Measurements from ENCODE around the gene RNF151.
"Not testable (repeated sequence)": the region's sequence is repeated elsewhere in the genome, so short reads cannot be mapped to it uniquely, and the experiment has no call there.

Gene RNF151

DNA sequence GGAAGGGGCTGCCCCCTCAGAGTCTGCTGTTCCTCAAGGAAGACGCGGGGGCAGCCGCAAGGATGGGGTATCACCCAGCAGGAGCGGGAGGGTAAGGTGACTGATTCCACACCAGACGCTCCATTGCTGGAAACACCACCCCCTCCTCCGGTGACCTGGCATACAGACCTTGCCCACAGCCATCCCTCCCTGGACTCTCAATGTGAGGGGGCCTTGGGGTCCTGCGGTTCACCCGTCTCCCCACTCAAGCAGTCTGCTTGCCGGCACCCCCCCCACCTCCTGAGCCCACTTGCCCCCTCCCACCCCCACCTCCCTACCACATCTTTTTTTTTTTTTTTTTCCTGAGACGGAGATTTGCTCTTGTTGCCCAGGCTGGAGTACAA is 36.3 kb upstream of the RNF151 start:
- H3K27ac Mint-ChIP-seq, result no peak overlapping the region
- H3K9me3 Mint-ChIP-seq, result no peaks in the 10 kb centered on the region
- peaks cover 6% of the 10 kb centered on the region for H3K27me3 Mint-ChIP-seq (ENCODE audit: low read depth)
- no peaks in the 10 kb centered on the region for H3K36me3 Mint-ChIP-seq (ENCODE audit: low read depth)
- peaks cover 2% of the 10 kb centered on the region for H3K4me1 Mint-ChIP-seq (ENCODE audit: low read depth)
- H3K4me3 Mint-ChIP-seq, result no peak overlapping the region

DNA sequence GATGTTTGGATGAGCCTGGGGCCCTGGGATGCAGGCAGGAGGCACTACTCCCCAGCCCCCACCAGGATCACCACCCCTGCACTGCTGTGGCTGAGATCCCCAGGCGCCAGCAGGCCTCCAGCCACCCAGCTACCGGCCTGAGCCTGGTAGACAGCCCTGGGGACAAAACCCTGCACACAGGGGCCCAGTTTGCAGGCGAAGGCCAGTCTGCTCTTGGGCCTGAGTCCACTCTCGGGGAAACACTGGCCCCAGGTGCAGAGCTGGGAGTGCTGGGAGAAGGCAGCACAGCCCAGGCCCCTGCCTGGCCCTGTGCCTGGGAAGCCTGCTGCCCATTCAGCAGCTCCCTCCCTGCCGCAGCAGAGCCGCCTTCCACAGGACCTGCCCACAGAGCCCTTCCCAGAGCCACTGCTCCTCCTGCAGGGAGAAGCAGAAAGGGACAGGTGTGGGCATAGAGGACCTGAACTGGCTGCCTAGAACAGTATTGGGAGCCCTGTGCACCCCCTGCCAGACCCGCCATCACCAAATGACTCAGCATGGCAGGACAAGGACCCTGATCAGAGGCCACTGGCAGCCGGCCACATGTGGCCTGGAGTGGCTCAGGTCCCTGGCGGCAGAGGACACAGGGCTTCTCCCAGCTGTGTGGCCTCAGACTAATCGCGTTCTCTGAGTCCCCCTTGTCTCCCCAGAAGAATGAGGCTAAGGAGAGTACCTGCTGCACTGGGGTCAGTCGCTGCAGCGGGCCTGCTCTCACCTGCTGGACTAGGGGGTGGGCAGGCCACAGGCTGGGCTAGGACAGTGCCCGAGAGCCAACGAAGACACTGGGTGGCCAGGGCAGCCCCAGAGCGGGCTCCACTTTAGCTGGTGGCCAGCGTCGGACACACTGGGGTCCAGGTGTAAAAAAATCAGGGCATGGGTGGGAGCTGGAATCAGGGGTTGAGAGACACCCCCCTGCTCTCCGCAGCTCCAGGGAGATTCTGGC is 34.3 kb upstream of the RNF151 start:
- H3K9me3 Mint-ChIP-seq, result no peaks in the 10 kb centered on the region
- no peaks in the 10 kb centered on the region for H3K36me3 Mint-ChIP-seq (ENCODE audit: low read depth)
- H3K4me1 Mint-ChIP-seq (ENCODE audit: low read depth), result peaks cover 2% of the 10 kb centered on the region
- H3K27ac Mint-ChIP-seq, result no peak overlapping the region
- H3K4me3 Mint-ChIP-seq, result no peak overlapping the region
- H3K27me3 Mint-ChIP-seq (ENCODE audit: low read depth), result peaks cover 6% of the 10 kb centered on the region

DNA sequence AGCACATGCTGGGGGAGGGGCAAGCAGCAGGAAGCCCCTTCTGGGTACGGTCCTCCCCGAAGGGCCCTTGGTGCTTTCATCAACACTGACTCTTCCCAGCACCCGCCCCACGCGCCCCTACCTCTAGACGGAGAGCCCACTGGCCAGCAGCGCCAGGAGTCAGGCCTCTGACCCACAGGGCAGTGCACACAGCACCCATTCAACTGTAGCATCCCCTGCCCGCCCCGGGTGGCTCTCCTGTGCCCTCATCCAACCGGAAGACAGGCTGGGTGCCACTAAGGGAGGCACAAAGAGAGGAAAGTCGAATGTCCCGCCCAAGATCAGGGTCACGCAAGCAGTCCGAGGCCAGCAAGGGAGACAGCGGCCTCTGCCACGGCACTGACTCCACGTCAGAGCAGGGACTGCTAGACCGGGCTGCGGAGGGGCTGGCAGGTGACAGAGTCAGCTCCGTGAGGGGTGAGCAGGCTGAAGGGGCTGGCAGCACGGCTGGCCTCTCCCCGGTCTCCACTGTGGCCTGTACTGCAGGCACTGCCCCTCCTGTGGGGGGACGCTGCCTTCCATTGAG is 33.5 kb upstream of the RNF151 start:
- H3K4me3 Mint-ChIP-seq, result no peak overlapping the region
- H3K27ac Mint-ChIP-seq, result no peak overlapping the region
- peaks cover 6% of the 10 kb centered on the region for H3K27me3 Mint-ChIP-seq (ENCODE audit: low read depth)
- peaks cover 3% of the 10 kb centered on the region for H3K36me3 Mint-ChIP-seq (ENCODE audit: low read depth)
- H3K9me3 Mint-ChIP-seq, result no peaks in the 10 kb centered on the region
- H3K4me1 Mint-ChIP-seq (ENCODE audit: low read depth), result peaks cover 2% of the 10 kb centered on the region

DNA sequence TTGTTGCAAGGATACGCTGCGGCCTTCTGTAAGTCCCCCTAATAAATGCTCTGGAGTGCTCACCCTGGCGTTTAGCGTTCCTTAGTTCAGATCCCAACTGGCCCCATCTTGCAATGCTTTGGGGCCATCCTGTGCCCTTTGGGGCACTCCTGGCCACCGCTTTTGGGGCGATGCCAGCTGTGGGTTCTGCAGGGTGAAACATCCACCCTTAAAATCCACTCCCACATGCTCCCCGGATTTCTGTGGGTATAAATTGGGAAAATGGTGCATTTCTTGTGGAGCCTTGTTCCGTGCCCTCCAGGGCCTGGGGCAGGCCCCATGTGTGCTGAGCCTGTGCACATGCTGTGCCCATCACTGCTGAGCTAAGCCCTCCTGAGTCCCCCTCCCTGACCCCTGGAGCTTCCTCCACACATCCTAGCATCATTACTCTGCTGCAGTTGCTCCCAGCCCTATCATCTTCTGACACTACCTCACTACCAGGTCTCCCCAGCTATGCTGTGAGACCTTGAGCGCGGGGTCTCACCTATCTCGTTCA is 29.6 kb upstream of the RNF151 start:
- Mint-ChIP-seq H3K4me1 (ENCODE audit: low read depth) (peaks cover 9% of the 10 kb centered on the region), H3K27ac (no peak overlapping the region), H3K36me3 (ENCODE audit: low read depth) (peaks cover 7% of the 10 kb centered on the region), H3K4me3 (no peak overlapping the region), H3K9me3 (no peaks in the 10 kb centered on the region), H3K27me3 (ENCODE audit: low read depth) (no peaks in the 10 kb centered on the region)

DNA sequence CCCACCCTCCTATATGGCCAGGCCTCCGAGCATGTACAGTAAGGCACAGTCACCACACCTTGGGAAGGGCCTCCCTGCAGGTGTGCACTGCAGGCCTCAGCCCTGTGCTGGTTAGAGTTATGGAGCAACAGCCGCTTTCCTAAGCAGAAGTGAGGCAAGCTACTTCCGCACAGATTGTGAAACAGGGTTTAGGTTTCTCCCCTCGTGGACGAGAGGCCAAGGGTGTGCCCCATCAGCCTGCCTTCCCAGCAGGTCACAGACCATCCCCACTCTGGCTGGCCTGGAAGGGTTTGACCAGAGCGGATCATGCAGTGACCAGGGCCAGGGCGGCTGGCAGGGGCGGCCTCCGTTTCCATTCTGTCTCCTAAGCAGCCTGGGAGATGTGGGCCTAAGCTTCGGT is 28.3 kb upstream of the RNF151 start:
- H3K4me1 Mint-ChIP-seq (ENCODE audit: low read depth), result peaks cover 11% of the 10 kb centered on the region
- H3K27ac Mint-ChIP-seq, result no peak overlapping the region
- no peak overlapping the region for H3K4me3 Mint-ChIP-seq
- no peaks in the 10 kb centered on the region for H3K27me3 Mint-ChIP-seq (ENCODE audit: low read depth)
- peaks cover 7% of the 10 kb centered on the region for H3K36me3 Mint-ChIP-seq (ENCODE audit: low read depth)
- no peaks in the 10 kb centered on the region for H3K9me3 Mint-ChIP-seq

DNA sequence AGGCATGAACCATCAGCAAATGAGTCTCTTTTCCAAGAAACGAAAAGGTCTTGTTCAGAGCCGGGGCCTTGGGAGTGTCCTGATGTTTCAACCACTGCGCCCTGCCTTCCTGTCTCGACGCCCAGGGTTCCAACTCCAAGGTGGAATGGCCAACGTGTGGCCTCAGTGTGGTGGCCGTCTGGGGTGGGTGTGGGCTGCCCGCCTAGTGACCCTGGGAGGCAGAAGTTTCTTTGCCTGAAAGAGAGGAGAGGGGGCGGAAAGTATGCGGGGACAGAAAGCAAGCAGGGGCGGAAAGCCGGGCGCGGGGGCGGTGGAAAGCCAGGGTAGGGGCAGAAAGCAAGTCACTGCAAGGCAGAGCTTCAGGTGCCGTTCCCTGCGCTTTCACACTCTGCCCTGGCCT is 27.7 kb upstream of the RNF151 start:
- Mint-ChIP-seq H3K27ac (no peak overlapping the region), H3K36me3 (ENCODE audit: low read depth) (peaks cover 7% of the 10 kb centered on the region), H3K4me1 (ENCODE audit: low read depth) (peaks cover 14% of the 10 kb centered on the region), H3K27me3 (ENCODE audit: low read depth) (no peaks in the 10 kb centered on the region), H3K9me3 (no peaks in the 10 kb centered on the region), H3K4me3 (no peak overlapping the region)

DNA sequence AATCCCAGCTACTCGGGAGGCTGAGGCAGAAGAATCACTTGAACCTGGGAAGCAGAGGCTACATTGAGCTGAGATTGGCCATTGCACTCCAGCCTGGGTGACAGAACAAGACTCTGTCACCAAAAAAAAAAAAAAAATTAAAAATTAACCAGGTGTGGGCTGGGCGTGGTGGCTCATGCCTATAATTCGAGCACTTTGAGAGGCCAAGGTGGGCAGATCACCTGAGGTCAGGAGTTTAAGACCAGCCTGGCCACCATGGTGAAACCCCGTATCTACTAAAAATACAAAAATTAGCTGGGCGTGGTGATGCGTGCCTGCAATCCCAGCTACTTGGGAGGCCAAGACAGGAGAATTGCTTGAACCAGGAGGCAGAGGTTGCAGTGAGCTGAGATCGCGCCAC is 26.8 kb upstream of the RNF151 start:
- not testable (repeated sequence) for H3K27ac Mint-ChIP-seq; H3K27me3 Mint-ChIP-seq (ENCODE audit: low read depth); H3K9me3 Mint-ChIP-seq; H3K36me3 Mint-ChIP-seq (ENCODE audit: low read depth); H3K4me3 Mint-ChIP-seq
- H3K4me1 Mint-ChIP-seq (ENCODE audit: low read depth), result peaks cover 17% of the 10 kb centered on the region

DNA sequence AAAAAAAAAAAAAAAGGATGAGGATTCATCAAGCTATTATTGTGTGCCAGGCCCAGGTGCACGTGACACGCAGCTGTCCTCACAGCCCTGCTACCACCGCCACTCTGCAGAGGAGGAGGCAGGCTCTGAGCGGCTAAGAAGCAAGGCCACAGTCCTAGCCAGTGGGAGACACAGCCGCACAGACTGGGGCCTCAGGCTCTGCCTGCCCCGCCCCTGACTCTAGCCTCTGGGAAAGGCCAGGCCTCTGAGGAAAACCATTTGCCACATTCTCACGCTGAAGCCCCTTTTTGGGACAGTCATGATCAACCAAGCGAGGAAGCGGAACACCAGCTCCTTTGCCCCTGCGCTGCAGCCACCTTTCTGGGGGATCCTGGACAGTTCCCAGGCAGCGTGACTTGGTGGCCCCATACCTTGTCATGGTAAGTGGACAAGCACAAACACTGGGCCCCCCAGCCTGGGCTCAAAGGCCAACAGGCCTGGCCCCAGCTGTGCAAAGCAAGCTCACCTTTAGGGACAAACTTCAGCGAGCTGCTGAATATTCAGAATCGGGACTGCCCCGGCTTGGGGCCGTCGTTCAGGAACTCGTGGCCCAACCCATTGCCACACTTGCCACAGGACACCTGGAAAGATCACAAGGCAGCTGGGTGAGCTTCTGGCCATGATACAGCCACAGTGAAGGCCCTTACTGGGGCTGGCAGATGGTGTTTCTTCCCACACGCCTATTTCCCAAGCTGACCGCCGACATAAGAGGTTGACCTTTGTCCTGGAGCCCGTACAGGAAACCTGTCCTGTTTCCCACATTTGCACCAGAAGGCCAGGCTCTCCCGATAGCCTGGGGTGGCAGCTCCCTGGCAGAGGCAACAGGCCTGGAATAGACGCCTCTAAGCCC is 26.1 kb upstream of the RNF151 start:
- Mint-ChIP-seq H3K27me3 (ENCODE audit: low read depth) (no peaks in the 10 kb centered on the region), H3K4me3 (no peak overlapping the region), H3K9me3 (no peaks in the 10 kb centered on the region), H3K27ac (no peak overlapping the region), H3K36me3 (ENCODE audit: low read depth) (peaks cover 7% of the 10 kb centered on the region), H3K4me1 (ENCODE audit: low read depth) (peaks cover 17% of the 10 kb centered on the region)

DNA sequence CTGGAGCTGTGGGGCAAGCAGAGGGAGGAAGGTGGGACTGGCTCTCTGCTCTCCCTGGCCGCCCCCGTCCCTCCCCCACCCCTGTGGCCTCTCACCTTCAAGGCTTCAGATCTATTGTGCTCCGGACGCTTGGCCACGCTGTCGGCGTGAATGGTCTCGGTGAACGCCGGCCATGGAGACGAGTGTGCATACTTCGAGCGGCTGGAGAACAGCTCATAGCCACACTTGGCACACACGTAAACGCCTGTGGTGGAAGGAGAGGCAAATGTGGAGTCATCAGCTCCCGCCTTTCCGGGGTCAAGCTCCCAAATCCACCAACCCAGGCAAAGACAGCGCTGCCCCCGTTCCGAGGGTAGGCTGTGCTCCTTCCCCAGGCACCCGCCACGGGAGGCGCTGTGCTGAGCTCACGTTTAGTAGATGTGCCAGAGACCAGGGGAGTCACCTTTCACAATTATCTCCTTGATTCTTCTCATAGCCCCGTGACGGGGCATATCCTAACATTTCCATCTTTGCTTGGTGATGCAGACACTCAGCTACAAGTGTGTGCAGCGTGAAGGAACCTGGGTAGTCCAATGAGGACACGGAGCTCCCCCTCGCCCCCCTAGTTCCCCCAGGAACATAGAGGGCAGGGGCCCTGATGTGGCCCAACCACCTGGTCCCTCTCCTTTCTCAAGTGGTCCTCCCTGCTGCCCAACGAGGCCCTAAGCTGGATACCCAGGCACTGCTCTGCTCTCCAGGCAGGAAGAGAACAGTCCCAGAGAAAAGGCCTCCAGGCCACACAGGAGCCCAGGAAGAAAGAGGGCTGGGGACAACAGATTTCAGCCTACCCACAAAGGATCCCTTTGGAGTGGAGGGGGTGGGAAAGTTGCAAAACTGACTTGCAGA is 25.3 kb upstream of the RNF151 start:
- Mint-ChIP-seq H3K36me3 (ENCODE audit: low read depth) (peaks cover 7% of the 10 kb centered on the region), H3K9me3 (no peaks in the 10 kb centered on the region), H3K27ac (no peak overlapping the region), H3K27me3 (ENCODE audit: low read depth) (no peaks in the 10 kb centered on the region), H3K4me3 (peak overlapping the region; percentile 84), H3K4me1 (ENCODE audit: low read depth) (peaks cover 17% of the 10 kb centered on the region)

DNA sequence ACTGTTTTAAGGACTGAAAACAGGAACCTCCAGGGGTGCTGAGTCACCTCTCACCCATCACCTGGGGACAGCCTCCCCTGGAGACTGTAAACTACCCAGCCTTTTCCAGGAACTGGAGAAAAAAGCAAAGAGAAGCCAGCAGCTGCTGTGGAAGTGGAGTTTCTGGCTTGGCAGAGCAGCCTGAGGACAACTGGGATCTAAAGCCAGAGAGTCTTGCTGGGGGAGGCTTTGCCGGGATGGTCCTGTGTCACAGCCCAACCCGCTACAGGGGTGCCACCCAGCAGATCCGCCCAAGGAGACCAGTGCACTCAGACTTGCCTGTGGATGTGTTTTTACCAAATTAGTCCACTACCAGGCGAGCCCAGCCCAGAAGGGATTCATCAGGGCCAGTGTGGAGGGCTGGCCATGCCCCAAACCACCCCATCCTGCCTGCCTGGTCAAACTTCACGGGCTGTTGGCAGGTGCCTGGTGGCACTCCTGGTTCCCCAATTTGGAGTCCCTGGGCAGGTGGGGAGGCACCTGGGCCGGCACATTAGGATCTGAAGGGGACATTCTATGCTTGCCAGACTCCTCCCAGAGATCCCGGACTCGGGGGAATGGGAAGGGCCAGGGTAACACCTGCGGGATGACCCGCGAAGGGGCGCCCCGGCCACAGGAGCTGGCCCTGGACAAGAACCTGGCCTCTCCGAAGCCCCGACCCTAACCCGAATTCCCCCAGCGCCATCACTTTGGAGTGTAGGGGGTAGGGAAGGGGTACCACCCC is 24.4 kb upstream of the RNF151 start:
- no peaks in the 10 kb centered on the region for H3K9me3 Mint-ChIP-seq
- H3K27me3 Mint-ChIP-seq (ENCODE audit: low read depth), result no peaks in the 10 kb centered on the region
- peaks cover 17% of the 10 kb centered on the region for H3K4me1 Mint-ChIP-seq (ENCODE audit: low read depth)
- H3K4me3 Mint-ChIP-seq, result peak overlapping the region; percentile 84
- peaks cover 7% of the 10 kb centered on the region for H3K36me3 Mint-ChIP-seq (ENCODE audit: low read depth)
- H3K27ac Mint-ChIP-seq, result peak overlapping the region; percentile 80

DNA sequence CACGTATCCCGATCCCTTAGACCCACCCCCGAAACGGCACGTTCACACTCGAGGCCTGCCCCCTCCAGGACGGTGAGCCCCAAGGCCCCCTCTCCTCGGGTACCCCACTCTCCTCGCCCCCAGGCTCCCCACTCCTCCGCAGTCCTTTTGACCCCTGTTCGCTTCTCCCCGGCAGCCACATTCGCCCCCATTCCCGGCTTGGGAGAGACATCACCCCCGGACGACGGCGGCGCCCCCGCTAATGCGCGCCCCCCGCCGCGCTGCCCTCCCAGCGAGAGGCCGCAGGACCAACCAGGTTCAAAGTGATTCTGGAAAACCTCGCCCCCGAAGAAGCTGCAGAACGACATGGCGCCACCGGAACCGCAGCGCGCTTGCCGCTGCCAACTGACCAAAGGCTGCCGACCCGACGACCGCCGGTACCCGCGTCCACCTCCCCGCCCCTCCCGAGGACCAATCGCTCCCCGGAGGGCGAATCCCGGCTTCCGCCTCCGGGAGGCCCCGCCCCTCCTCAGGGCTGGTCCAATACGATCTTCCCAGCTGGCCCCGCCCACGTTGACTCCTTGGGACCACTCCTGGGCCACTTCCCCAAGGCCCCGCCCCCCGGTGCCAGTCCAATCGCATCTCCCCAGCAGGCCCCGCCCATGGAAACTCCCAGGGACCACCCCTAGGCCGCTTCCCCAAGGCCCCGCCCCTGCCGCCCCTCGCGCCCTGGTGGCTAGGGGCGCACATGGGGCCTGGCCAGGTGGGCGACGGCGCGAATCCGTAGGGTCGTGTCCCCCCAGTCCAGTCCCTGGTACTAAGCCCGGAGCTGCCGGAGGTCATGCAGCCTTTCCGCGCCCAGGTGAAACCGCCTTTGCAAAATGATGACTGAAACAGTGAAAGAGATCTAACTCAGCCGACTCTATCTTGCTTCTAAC is 23.6 kb upstream of the RNF151 start, which contains the start of gene MSRB1:
Gene MSRB1, minus strand, starts transcription at position 390 of the 917 bp plus-strand sequence. Its CDS starts 43 bp downstream, at position 347.
- H3K27ac Mint-ChIP-seq, result peak within 1 kb of the TSS; percentile 80
- H3K4me3 Mint-ChIP-seq, result peak within 1 kb of the TSS; percentile 84
- H3K9me3 Mint-ChIP-seq, result no peaks in the 10 kb centered on the region
- no peaks in the 10 kb centered on the region for H3K27me3 Mint-ChIP-seq (ENCODE audit: low read depth)
- H3K36me3 Mint-ChIP-seq (ENCODE audit: low read depth), result peaks cover 5% of the 10 kb centered on the region
- peaks cover 17% of the 10 kb centered on the region for H3K4me1 Mint-ChIP-seq (ENCODE audit: low read depth)

DNA sequence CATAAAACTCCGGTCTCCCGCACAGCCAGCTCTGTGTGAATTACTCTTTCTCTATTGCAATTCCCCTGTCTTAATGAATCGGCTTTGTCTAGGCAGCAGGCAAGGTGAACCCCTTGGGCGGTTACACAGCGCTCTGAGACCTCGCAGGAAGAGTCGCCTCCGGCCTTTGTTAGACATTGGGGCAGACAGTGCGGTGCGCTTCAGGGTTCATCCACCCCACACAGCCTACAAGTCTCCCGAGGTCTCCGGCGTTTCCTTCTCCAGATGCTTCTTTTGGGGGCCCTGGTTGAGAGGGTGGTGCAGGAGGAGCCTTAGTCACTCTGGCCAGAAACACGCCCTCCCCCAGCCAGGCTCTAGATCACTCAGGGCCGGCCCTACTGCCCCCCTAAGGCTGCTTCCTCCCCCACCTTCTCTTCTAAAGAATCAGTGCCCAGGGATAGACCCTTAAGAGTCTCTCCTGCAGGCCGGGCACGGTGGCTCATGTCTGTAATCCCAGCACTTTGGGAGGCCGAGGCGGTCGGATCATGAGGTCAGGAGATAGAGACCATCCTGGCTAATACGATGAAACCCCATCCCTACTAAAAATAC is 21.9 kb upstream of the RNF151 start:
- H3K36me3 Mint-ChIP-seq (ENCODE audit: low read depth), result peaks cover 1% of the 10 kb centered on the region
- no peaks in the 10 kb centered on the region for H3K9me3 Mint-ChIP-seq
- peak overlapping the region; percentile 84 for H3K4me3 Mint-ChIP-seq
- H3K4me1 Mint-ChIP-seq (ENCODE audit: low read depth), result peaks cover 17% of the 10 kb centered on the region
- peak overlapping the region; percentile 80 for H3K27ac Mint-ChIP-seq
- H3K27me3 Mint-ChIP-seq (ENCODE audit: low read depth), result no peaks in the 10 kb centered on the region
